RWPE2 (cell line): ENCODE data around the gene SFRP2.

Experiments used
- ATAC-seq: fragments of 200-7000 bp; cut with Tn5 transposase; 3 replicates; pipeline ENCODE4 v1.9.1; 2021; ENCODE audit warnings: low read depth
- DNase-seq: peaks from one replicate; pipeline ENCODE4 v3.0.0-alpha.2; 2020; ENCODE audit warnings: low spot score
- H3K27ac ChIP-seq: fragments of 450-650 bp; 2 replicates; pipeline ENCODE4 v1.5.1; 2017; ENCODE audit warnings: mild to moderate bottlenecking; ENCODE audit not compliant: poor library complexity, severe bottlenecking
- H3K27me3 ChIP-seq: fragments of 250-450 bp; sonication (Bioruptor Pico); 2 replicates; pipeline ENCODE4 v1.5.1; 2021; ENCODE audit warnings: mild to moderate bottlenecking, moderate library complexity; ENCODE audit not compliant: insufficient read depth, poor library complexity, severe bottlenecking
- H3K36me3 ChIP-seq: fragments of 250-450 bp; sonication (Bioruptor Pico); 2 replicates; pipeline ENCODE4 v1.5.1; 2020; ENCODE audit warnings: low read depth, mild to moderate bottlenecking, moderate library complexity
- H3K4me1 ChIP-seq: fragments of 250-450 bp; sonication (Bioruptor Pico); 2 replicates; pipeline ENCODE4 v1.5.1; 2021; ENCODE audit warnings: mild to moderate bottlenecking, moderate library complexity; ENCODE audit not compliant: insufficient read depth, poor library complexity, severe bottlenecking
- H3K4me3 ChIP-seq: fragments of 250-450 bp; sonication (Bioruptor Pico); 2 replicates; pipeline ENCODE4 v1.5.1; 2021; ENCODE audit warnings: mild to moderate bottlenecking, moderate library complexity; ENCODE audit not compliant: severe bottlenecking
- H3K9me3 ChIP-seq: fragments of 250-450 bp; sonication (Bioruptor Pico); 2 replicates; pipeline ENCODE4 v1.5.1; 2021; ENCODE audit warnings: mild to moderate bottlenecking, moderate library complexity; ENCODE audit not compliant: severe bottlenecking
- CTCF ChIP-seq: fragments of 450-650 bp; IDR thresholded peaks from one replicate; pipeline ENCODE4 v1.5.1; 2017; ENCODE audit warnings: mild to moderate bottlenecking, moderate library complexity; ENCODE audit not compliant: poor library complexity, severe bottlenecking

SFRP2 gene

GRCh38 chr4:153798901-153799693, 10.2 kb upstream of the SFRP2 start:
- Histone ChIP-seq H3K27me3 (peaks cover 3% of the 10 kb centered on the region), H3K27ac (no peak overlapping the region), H3K36me3 (no peaks in the 10 kb centered on the region), H3K9me3 (no peaks in the 10 kb centered on the region), H3K4me3 (no peak overlapping the region), H3K4me1 (no peaks in the 10 kb centered on the region)
- ATAC-seq = no peak
- no peak for DNase-seq
- no peak for TF ChIP-seq CTCF

GRCh38 chr4:153798420-153798819, 9.5 kb upstream of the SFRP2 start:
- no peak for ATAC-seq

GRCh38 chr4:153794006-153794405, 5.1 kb upstream of the SFRP2 start:
- Histone ChIP-seq H3K27me3 (peaks cover 49% of the 10 kb centered on the region), H3K4me1 (no peaks in the 10 kb centered on the region), H3K36me3 (no peaks in the 10 kb centered on the region), H3K4me3 (no peak overlapping the region), H3K27ac (no peak overlapping the region), H3K9me3 (no peaks in the 10 kb centered on the region)
- ATAC-seq (no peak), DNase-seq (no peak)
- TF ChIP-seq CTCF = no peak

More at GRCh38 chr4:153798420-153798819, 9.5 kb upstream of the SFRP2 start:
- H3K27ac ChIP-seq = no peak overlapping the region
- no peaks in the 10 kb centered on the region for H3K36me3 ChIP-seq
- no peak for TF ChIP-seq CTCF
- H3K27me3 ChIP-seq = peaks cover 9% of the 10 kb centered on the region
- no peak overlapping the region for H3K4me3 ChIP-seq
- no peaks in the 10 kb centered on the region for H3K4me1 ChIP-seq
- no peaks in the 10 kb centered on the region for H3K9me3 ChIP-seq
- no peak for DNase-seq

GRCh38 chr4:153792618-153793247, 3.9 kb upstream of the SFRP2 start:
- no peak for DNase-seq
- Histone ChIP-seq H3K27me3 (peaks cover 62% of the 10 kb centered on the region), H3K36me3 (no peaks in the 10 kb centered on the region), H3K27ac (no peak overlapping the region), H3K4me3 (no peak overlapping the region), H3K4me1 (no peaks in the 10 kb centered on the region), H3K9me3 (no peaks in the 10 kb centered on the region)
- ATAC-seq = no peak
- peak; percentile 10 for TF ChIP-seq CTCF
